ENCODE data around the gene CPED1.

DNA sequence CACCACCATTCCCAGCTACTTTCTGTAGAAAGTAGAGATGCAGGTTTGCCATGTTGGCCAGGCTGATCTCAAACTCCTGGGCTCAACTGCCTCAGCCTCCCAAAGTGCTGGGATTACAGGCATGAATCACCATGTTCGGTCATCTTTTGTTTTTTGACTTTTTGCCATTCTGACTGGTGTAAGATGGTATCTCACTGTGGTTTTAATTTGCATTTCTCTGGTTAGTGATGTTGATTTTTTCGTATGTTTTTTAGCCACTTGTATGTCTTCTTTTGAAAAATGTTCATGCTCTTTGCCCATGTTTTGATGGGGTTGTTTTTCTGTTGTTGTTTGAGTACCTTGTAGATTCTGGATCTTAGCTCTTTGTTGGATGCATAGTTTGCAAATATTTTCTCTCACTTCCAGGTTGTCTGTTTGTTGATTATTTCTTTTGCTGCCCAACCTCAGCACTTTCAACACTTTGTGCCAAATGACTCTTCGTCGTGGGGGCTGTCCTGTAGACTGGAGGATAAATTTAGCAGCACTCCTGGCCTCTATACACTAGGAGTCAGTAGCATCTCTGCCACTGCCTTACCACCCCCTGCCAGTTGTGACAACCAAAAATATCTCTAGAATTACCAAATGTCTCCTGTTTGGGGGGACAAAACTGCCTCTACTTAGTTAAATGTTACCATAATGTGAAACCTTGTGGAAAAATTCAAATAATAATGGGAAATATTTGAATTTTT lies 6.5 kb upstream of the CPED1 start:
- no peak for TF ChIP-seq EZH2 (IDR thresholded peaks at IDR 0.05)
- TF ChIP-seq POLR2AphosphoS5 (IDR thresholded peaks at IDR 0.05; ENCODE audit: borderline replicate concordance, low read depth, low read length), result no peak
- no peak for TF ChIP-seq FOXP2 (optimal IDR thresholded peaks at IDR 0.05; ENCODE audit: control extremely low read depth, extremely low read length, insufficient read depth)
